HepG2 (cell line): ENCODE measurements around the gene RORC. TPM values are rescaled to one million over a fixed set of nuclear protein-coding genes. Genes with fewer than 3 reads are reported as not detected.

ENCODE experiments used
- ATAC-seq: fragments of 200-7000 bp; cut with Tn5 transposase; 3 replicates; pipeline ENCODE4 v1.9.1; 2020; ENCODE audit warnings: mild to moderate bottlenecking, moderate library complexity
- BruUV-seq: library from RNA; stranded (reverse); fragments of 400-500 nt; replicated peaks from 2 replicates; lab custom pipeline; 2021; lab: Mats Ljungman, UMichigan
- CTCF ChIA-PET: fragments of 300-600 bp; formaldehyde crosslinking; extraction: SDS; loops from one replicate; lab custom pipeline; 2021; ENCODE audit warnings: low total read pairs, inconsistent platforms, low intra/inter-chr PET ratio; lab: Yijun Ruan, JAX
- POLR2A ChIA-PET: fragments of 350-600 bp; sonication (Branson Sonifier 250); formaldehyde crosslinking; loops from one replicate; lab custom pipeline; 2020; ENCODE audit warnings: antibody characterized with exemption, inconsistent platforms; lab: Yijun Ruan, JAX
- DNase-seq: peaks from one replicate; pipeline ENCODE4 v3.0.0-alpha.2; 2015; ENCODE audit warnings: low spot score
- FAIRE-seq: peaks from 3 replicates; lab custom pipeline; 2011; peaks lifted over from hg19 to GRCh38; lab: Jason Lieb, UNC
- H2AFZ ChIP-seq: one replicate; pipeline ENCODE4 v1.6.1; 2011; ENCODE audit warnings: low read length, inconsistent platforms
- H3K27ac ChIP-seq: fragments of 300-600 bp; 3 replicates; pipeline ENCODE4 v1.8.0; 2011; ENCODE audit warnings: mixed run types, mild to moderate bottlenecking, mixed read lengths, low read length, inconsistent platforms; ENCODE audit not compliant: insufficient read depth; ENCODE audit errors: extremely low read length
- H3K27me3 ChIP-seq, 2 experiments: fragments of 200-600 bp in 1 of 2; 2 replicates in 1 of 2; 3 replicates in 1 of 2; pipeline versions ENCODE4 v1.6.0 to v1.8.0; 2011; ENCODE audit warnings: low read length in 2 of 2, mild to moderate bottlenecking in 2 of 2, moderate library complexity in 2 of 2, inconsistent platforms in 1 of 2; ENCODE audit not compliant: insufficient read depth in 2 of 2, control insufficient read depth in 1 of 2
- H3K36me3 ChIP-seq, 2 experiments: fragments of 200-600 bp in 1 of 2; replicated peaks in 1 of 2; 2 replicates in 1 of 2; 3 replicates in 1 of 2; pipeline versions ENCODE4 v1.5.1 to v1.8.0; 2011; ENCODE audit warnings: low read length in 2 of 2, inconsistent platforms in 1 of 2; ENCODE audit not compliant: insufficient read depth in 2 of 2, control insufficient read depth in 1 of 2
- H3K4me1 ChIP-seq: 2 replicates; pipeline ENCODE4 v1.5.1; 2012; ENCODE audit warnings: low read length, inconsistent platforms; ENCODE audit not compliant: insufficient read depth
- H3K4me2 ChIP-seq: 2 replicates; pipeline ENCODE4 v1.6.0; 2011; ENCODE audit warnings: low read depth, low read length, inconsistent platforms
- H3K4me3 ChIP-seq, 3 experiments: fragments of 200-600 bp in 1 of 3; sonication (generic), shearing (Covaris generic) in 1 of 3; replicated peaks in 1 of 3; 2 replicates each; pipeline ENCODE4 v1.5.1; 2011 to 2016; ENCODE audit warnings: low read length in 3 of 3, inconsistent platforms in 2 of 3, low read depth in 2 of 3, mild to moderate bottlenecking in 2 of 3, control low read depth in 1 of 3, mixed read lengths in 1 of 3; ENCODE audit not compliant: insufficient read depth in 1 of 3
- H3K79me2 ChIP-seq: one replicate; pipeline ENCODE4 v1.6.1; 2011; ENCODE audit warnings: low read length, inconsistent platforms; ENCODE audit not compliant: insufficient read depth
- H3K9ac ChIP-seq: 2 replicates; pipeline ENCODE4 v1.6.0; 2011; ENCODE audit warnings: mild to moderate bottlenecking, low read depth, low read length, inconsistent platforms; ENCODE audit not compliant: insufficient read depth
- H3K9me3 ChIP-seq: 2 replicates; pipeline ENCODE4 v1.5.1; 2012; ENCODE audit warnings: mild to moderate bottlenecking, low read length
- H4K20me1 ChIP-seq: 2 replicates; pipeline ENCODE4 v1.6.0; 2011; ENCODE audit warnings: inconsistent platforms, mild to moderate bottlenecking, low read length, moderate library complexity; ENCODE audit not compliant: insufficient read depth
- ARHGAP35 ChIP-seq: sonication (generic); formaldehyde crosslinking; IDR thresholded peaks from 2 replicates; pipeline ENCODE4 v1.9.0; 2022; ENCODE audit warnings: mild to moderate bottlenecking, inconsistent platforms, moderate library complexity, missing genetic modification reagents, borderline replicate concordance
- KMT2A ChIP-seq: sonication (generic); formaldehyde crosslinking; IDR thresholded peaks from 2 replicates; pipeline ENCODE4 v1.4.0; 2020; ENCODE audit warnings: missing genetic modification reagents
- ZNF761 ChIP-seq: sonication (generic); formaldehyde crosslinking; conservative IDR thresholded peaks from 2 replicates; pipeline ENCODE4 v1.4.0; 2020; ENCODE audit warnings: mild to moderate bottlenecking, missing genetic modification reagents
- WGBS: methylation state at CpG from one replicate; pipeline ENCODE4 v1.1.6; 2017; ENCODE audit warnings: low lambda C conversion rate; 5-methylcytosine and 5-hydroxymethylcytosine counted together
- in situ Hi-C: cut with HindIII; loops from 2 replicates; pipeline ENCODE4 v1.10.0; 2017; ENCODE audit warnings: low pct_unique_long_range_greater_than_20kb; ENCODE audit not compliant: extremely low pct_ligation_motif_present
- intact Hi-C: fragments of 100-400 bp; cut with micrococcal nuclease; formaldehyde crosslinking; loops from one replicate; pipeline ENCODE4 v1.10.0; 2022; ENCODE audit not compliant: unreplicated experiment
- polyA plus RNA-seq, 8 experiments: library from polyadenylated mRNA; depleted of rRNA in 3 of 8; stranded (reverse) in 7 of 8; unstranded in 1 of 8; fragments of >200 nt; fragmentation: Illumina TruSeq in 4 of 8; extraction: Trizol in 4 of 8; gene quantifications; 2 replicates each; pipeline versions ENCODE4 v1.2.1 to v1.2.3, GENCODE V29; 2011 to 2016; ENCODE audit warnings: low read depth in 4 of 8, missing spikeins in 1 of 8, mixed read lengths in 1 of 8; ENCODE audit not compliant: insufficient read depth in 1 of 8
- total RNA-seq, 5 experiments: library from RNA; depleted of rRNA; stranded (reverse); fragments of >200 nt; fragmentation: Illumina TruSeq; extraction: Trizol; gene quantifications; 2 replicates each; pipeline ENCODE4 v1.2.3, GENCODE V29; 2016; ENCODE audit warnings: low read depth in 1 of 5
- TF ChIP-seq, protein P1 (sequence below), 2 experiments: IDR thresholded peaks; 2 replicates each; pipeline ENCODE4 v1.6.1; 2011 to 2012; ENCODE audit warnings: low read length in 2 of 2, borderline replicate concordance in 1 of 2, low read depth in 1 of 2, mild to moderate bottlenecking in 1 of 2, moderate library complexity in 1 of 2
- TF ChIP-seq, protein P2 (sequence below): sonication (generic); formaldehyde crosslinking; IDR thresholded peaks from 2 replicates; pipeline ENCODE4 v1.4.0; 2020; ENCODE audit warnings: mild to moderate bottlenecking, low read depth, missing genetic modification reagents
- TF ChIP-seq, protein P3 (sequence below): sonication (generic); formaldehyde crosslinking; IDR thresholded peaks from 2 replicates; pipeline ENCODE4 v1.9.0; 2021; ENCODE audit warnings: missing genetic modification reagents, mild to moderate bottlenecking, borderline replicate concordance

Gene RORC
- total and polyA plus RNA-seq, 2 of the 13 experiments (the other 11 are each of a cell fraction or from before 2014, with no cell fraction given), result 2.5 to 6.5 TPM

DNA sequence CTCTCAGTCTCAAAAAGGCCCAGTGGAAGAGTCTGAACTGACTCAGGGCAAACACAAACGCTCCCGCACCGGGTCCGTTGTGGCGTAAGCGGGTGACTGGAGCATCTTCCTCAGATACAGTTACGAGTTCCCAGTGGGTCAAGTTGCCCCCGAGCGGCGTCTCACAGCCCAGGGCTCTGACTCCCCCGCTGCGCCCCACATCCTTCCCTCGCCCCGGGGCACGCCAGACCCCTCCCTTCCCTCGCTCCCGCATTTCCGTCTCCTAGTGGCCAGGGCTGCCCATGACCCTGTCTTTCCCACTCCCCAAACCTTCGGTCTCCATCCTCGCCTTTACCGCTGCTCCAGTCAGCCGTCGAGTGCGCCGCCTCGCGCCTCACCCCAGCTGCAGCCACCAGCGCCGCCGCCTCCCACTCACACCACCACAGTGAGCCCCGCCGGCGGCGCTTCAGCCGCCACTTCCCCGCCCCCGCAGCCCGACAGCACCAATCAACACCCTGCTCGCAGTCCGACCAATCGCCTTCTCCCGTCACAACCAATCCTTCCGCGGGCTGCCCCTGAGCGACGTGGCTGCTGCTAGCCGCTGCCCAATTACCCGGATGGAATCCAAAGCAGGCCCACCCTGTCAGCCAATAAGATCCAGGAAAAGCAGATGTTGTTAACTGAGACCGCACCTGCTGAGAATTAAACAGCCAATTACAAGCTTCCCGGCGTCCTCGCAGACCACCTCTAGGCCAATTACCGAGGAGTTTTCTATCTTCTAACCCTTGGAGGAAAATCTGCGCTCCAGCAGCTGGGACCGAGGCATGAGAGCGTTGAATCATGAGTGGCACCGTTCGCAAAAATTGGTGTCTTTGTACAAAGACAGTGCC lies 41.3 kb downstream of the RORC start, which contains the start of gene TDRKH (continued):
- no peak for TF ChIP-seq ZNF761 (CRISPR knock-in tag)

DNA sequence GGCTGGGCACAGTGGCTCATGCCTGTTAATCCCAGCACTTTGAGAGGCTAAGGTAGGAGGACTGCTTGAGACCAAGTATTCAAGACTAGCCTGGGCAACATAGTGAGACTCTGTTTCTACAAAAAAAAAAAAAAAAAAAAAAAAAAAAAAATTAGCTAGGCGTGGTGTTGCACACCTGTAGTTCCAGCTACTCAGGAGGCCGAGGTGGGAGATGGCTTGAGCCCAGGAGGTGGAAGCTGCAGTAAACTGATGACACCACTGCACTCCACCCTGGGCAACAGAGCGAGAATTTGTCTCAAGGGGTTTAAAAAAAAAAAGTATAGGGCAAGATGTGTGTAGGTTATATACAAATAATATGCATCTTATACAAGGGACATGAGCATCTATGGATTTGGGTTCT lies 43.9 kb downstream of the RORC start:
- H3K79me2 ChIP-seq, result peaks cover 11% of the 10 kb centered on the region
- FAIRE-seq, result no peak
- H3K27me3 ChIP-seq, result no peaks in the 10 kb centered on the region
- BruUV-seq, result no TSS peak
- H3K36me3 ChIP-seq, result no peaks in the 10 kb centered on the region
- no peak overlapping the region for H3K27ac ChIP-seq
- POLR2A ChIA-PET, result interaction anchor here (0.6 kb wide), 1 partner anchor 170 kb away, joined by 3 read pairs; no protein-coding TSS in a partner anchor
- DNase-seq, result no peak
- peaks cover 24% of the 10 kb centered on the region for H3K4me1 ChIP-seq
- no peaks in the 10 kb centered on the region for H3K9me3 ChIP-seq
- no peak overlapping the region for H3K4me3 ChIP-seq
- in situ Hi-C loops, result no loop called here
- CTCF ChIA-PET, result no interaction called here
- ATAC-seq, result no peak
- no peaks in the 10 kb centered on the region for H4K20me1 ChIP-seq
- intact Hi-C loops, result no loop called here
- no peak overlapping the region for H3K4me2 ChIP-seq
- no peak overlapping the region for H3K9ac ChIP-seq
- H2AFZ ChIP-seq, result no peak overlapping the region
- 87% methylated on average over 3 of the region's 3 CpGs for WGBS
- TF ChIP-seq ARHGAP35 (CRISPR knock-in tag) (no peak), KMT2A (no peak)
- TF ChIP-seq, protein P1, sequence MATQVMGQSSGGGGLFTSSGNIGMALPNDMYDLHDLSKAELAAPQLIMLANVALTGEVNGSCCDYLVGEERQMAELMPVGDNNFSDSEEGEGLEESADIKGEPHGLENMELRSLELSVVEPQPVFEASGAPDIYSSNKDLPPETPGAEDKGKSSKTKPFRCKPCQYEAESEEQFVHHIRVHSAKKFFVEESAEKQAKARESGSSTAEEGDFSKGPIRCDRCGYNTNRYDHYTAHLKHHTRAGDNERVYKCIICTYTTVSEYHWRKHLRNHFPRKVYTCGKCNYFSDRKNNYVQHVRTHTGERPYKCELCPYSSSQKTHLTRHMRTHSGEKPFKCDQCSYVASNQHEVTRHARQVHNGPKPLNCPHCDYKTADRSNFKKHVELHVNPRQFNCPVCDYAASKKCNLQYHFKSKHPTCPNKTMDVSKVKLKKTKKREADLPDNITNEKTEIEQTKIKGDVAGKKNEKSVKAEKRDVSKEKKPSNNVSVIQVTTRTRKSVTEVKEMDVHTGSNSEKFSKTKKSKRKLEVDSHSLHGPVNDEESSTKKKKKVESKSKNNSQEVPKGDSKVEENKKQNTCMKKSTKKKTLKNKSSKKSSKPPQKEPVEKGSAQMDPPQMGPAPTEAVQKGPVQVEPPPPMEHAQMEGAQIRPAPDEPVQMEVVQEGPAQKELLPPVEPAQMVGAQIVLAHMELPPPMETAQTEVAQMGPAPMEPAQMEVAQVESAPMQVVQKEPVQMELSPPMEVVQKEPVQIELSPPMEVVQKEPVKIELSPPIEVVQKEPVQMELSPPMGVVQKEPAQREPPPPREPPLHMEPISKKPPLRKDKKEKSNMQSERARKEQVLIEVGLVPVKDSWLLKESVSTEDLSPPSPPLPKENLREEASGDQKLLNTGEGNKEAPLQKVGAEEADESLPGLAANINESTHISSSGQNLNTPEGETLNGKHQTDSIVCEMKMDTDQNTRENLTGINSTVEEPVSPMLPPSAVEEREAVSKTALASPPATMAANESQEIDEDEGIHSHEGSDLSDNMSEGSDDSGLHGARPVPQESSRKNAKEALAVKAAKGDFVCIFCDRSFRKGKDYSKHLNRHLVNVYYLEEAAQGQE (IDR thresholded peaks at IDR 0.05; ENCODE audit: borderline replicate concordance in 1 of 2, low read depth in 1 of 2, low read length in 2 of 2), result no peak
- TF ChIP-seq, protein P2, sequence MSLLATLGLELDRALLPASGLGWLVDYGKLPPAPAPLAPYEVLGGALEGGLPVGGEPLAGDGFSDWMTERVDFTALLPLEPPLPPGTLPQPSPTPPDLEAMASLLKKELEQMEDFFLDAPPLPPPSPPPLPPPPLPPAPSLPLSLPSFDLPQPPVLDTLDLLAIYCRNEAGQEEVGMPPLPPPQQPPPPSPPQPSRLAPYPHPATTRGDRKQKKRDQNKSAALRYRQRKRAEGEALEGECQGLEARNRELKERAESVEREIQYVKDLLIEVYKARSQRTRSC (CRISPR knock-in tag), result no peak
- TF ChIP-seq, protein P3, sequence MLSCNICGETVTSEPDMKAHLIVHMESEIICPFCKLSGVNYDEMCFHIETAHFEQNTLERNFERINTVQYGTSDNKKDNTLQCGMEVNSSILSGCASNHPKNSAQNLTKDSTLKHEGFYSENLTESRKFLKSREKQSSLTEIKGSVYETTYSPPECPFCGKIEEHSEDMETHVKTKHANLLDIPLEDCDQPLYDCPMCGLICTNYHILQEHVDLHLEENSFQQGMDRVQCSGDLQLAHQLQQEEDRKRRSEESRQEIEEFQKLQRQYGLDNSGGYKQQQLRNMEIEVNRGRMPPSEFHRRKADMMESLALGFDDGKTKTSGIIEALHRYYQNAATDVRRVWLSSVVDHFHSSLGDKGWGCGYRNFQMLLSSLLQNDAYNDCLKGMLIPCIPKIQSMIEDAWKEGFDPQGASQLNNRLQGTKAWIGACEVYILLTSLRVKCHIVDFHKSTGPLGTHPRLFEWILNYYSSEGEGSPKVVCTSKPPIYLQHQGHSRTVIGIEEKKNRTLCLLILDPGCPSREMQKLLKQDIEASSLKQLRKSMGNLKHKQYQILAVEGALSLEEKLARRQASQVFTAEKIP (CRISPR knock-in tag), result no peak
